SH-SY5Y (cell line): ENCODE data around the gene IGSF3.

Experiments used
- GATA2 ChIP-seq: IDR thresholded peaks from 2 replicates; pipeline ENCODE4 v1.6.1; 2011; ENCODE audit warnings: mild to moderate bottlenecking, low read depth, low read length
- GATA3 ChIP-seq: IDR thresholded peaks from 2 replicates; pipeline ENCODE4 v1.6.1; 2011; ENCODE audit warnings: low read depth, mild to moderate bottlenecking, low read length, moderate library complexity

- no peak for TF ChIP-seq GATA3
- TF ChIP-seq GATA2, result no peak
Observed at GRCh38 chr1:116558571-116558970, 109.0 kb downstream of the IGSF3 start.
